Caco-2 (cell line): ENCODE results near the gene ZNF182. TPM values are rescaled to one million over a fixed set of nuclear protein-coding genes. Genes with fewer than 3 reads are reported as not detected.
"Not testable (repeated sequence)": the region's sequence is repeated elsewhere in the genome, so short reads cannot be mapped to it uniquely, and the experiment has no call there.

Source experiments
- BruUV-seq: library from RNA; stranded (reverse); fragments of 400-500 nt; replicated peaks from 2 replicates; lab custom pipeline; 2021; lab: Mats Ljungman, UMichigan
- CTCF ChIA-PET: fragments of 300-600 bp; sonication (Branson Sonifier 250); formaldehyde crosslinking; loops from one replicate; lab custom pipeline; 2022; ENCODE audit warnings: antibody characterized with exemption; lab: Charles Lee
- POLR2A ChIA-PET: fragments of 300-600 bp; sonication (Branson Sonifier 250); formaldehyde crosslinking; loops from one replicate; lab custom pipeline; 2022; ENCODE audit warnings: antibody characterized with exemption; lab: Charles Lee
- DNase-seq, 2 experiments: peaks; one replicate each; pipeline versions ENCODE4 v3.0.0 to v3.0.0-alpha.2; 2020 to 2022
- H3K27me3 ChIP-seq: replicated peaks from 2 replicates; pipeline ENCODE4 v1.6.0; 2011; ENCODE audit warnings: low read length; ENCODE audit not compliant: control insufficient read depth, insufficient read depth
- H3K36me3 ChIP-seq: 2 replicates; pipeline ENCODE4 v1.5.1; 2011; ENCODE audit warnings: low read length; ENCODE audit not compliant: control insufficient read depth, insufficient read depth
- H3K4me1 ChIP-seq: fragments of 250-450 bp; sonication (Bioruptor Pico); 2 replicates; pipeline ENCODE4 v1.5.1; 2020; ENCODE audit warnings: mild to moderate bottlenecking
- H3K4me3 ChIP-seq: 2 replicates; pipeline ENCODE4 v1.5.1; 2011; ENCODE audit warnings: low read depth, mild to moderate bottlenecking, control low read depth, low read length
- H3K9me3 ChIP-seq: fragments of 250-450 bp; sonication (Bioruptor Pico); 2 replicates; pipeline ENCODE4 v1.5.1; 2020; ENCODE audit warnings: mild to moderate bottlenecking, moderate library complexity
- H3K27ac Mint-ChIP-seq: one replicate; pipeline ENCODE4 v1.8.0; 2022; ENCODE audit warnings: mixed read lengths; ENCODE audit not compliant: unreplicated experiment
- H3K27me3 Mint-ChIP-seq: one replicate; pipeline ENCODE4 v1.8.0; 2022; ENCODE audit warnings: mixed read lengths; ENCODE audit not compliant: insufficient read depth, unreplicated experiment
- H3K36me3 Mint-ChIP-seq: one replicate; pipeline ENCODE4 v1.8.0; 2022; ENCODE audit warnings: mild to moderate bottlenecking, mixed read lengths; ENCODE audit not compliant: insufficient read depth, unreplicated experiment
- H3K4me1 Mint-ChIP-seq: one replicate; pipeline ENCODE4 v1.8.0; 2022; ENCODE audit warnings: low read depth, mixed read lengths; ENCODE audit not compliant: unreplicated experiment
- H3K4me3 Mint-ChIP-seq: one replicate; pipeline ENCODE4 v1.8.0; 2022; ENCODE audit warnings: mild to moderate bottlenecking, moderate library complexity, mixed read lengths; ENCODE audit not compliant: unreplicated experiment
- H3K9me3 Mint-ChIP-seq: one replicate; pipeline ENCODE4 v1.8.0; 2022; ENCODE audit warnings: mixed read lengths; ENCODE audit not compliant: unreplicated experiment
- CTCF ChIP-seq, 2 experiments: fragments of 200-600 bp in 1 of 2; IDR thresholded peaks; 1 replicate in 1 of 2; 2 replicates in 1 of 2; pipeline versions ENCODE4 v1.5.1 to v1.8.0; 2011 to 2022; ENCODE audit warnings: antibody characterized with exemption in 1 of 2, control low read depth in 1 of 2, inconsistent platforms in 1 of 2, low read depth in 1 of 2, low read length in 1 of 2, mild to moderate bottlenecking in 1 of 2, moderate library complexity in 1 of 2; ENCODE audit not compliant: insufficient read depth in 1 of 2, severe bottlenecking in 1 of 2, unreplicated experiment in 1 of 2
- intact Hi-C: fragments of 100-400 bp; cut with micrococcal nuclease; formaldehyde crosslinking; loops from one replicate; pipeline ENCODE4 v1.10.0; 2022; ENCODE audit not compliant: unreplicated experiment
- total RNA-seq: library from RNA; stranded (reverse); gene quantifications from 2 replicates; pipeline ENCODE4 v1.2.3, GENCODE V29; 2022

ZNF182 gene
- total RNA-seq, 1 experiment from 2014 or later, result 3.9 TPM

GRCh38 chrX:47936224-47936939 is 67.4 kb downstream of the ZNF182 start:
- no peaks in the 10 kb centered on the region for H3K9me3 ChIP-seq
- H3K4me1 ChIP-seq, result no peaks in the 10 kb centered on the region
- Mint-ChIP-seq H3K27me3 (no peaks in the 10 kb centered on the region), H3K9me3 (no peaks in the 10 kb centered on the region), H3K4me1 (no peaks in the 10 kb centered on the region), H3K36me3 (no peaks in the 10 kb centered on the region), H3K4me3 (no peak overlapping the region), H3K27ac (no peak overlapping the region)
- no peak overlapping the region for H3K4me3 ChIP-seq
- intact Hi-C loops, result no loop called here
- H3K36me3 ChIP-seq, result no peaks in the 10 kb centered on the region
- POLR2A ChIA-PET, result no interaction called here
- CTCF ChIA-PET, result no interaction called here
- BruUV-seq, result no TSS peak
- no peak for DNase-seq
- no peaks in the 10 kb centered on the region for H3K27me3 ChIP-seq
- TF ChIP-seq CTCF (IDR thresholded peaks at IDR 0.05; ENCODE audit: insufficient read depth in 1 of 2, low read depth in 1 of 2, low read length in 1 of 2, severe bottlenecking in 1 of 2, unreplicated experiment in 1 of 2), result no peak

GRCh38 chrX:47933946-47934345 is 69.8 kb downstream of the ZNF182 start:
- no peaks in the 10 kb centered on the region for H3K27me3 Mint-ChIP-seq
- H3K4me1 Mint-ChIP-seq, result no peaks in the 10 kb centered on the region
- Histone ChIP-seq H3K9me3 (no peaks in the 10 kb centered on the region), H3K27me3 (no peaks in the 10 kb centered on the region), H3K4me3 (no peak overlapping the region), H3K4me1 (no peaks in the 10 kb centered on the region), H3K36me3 (no peaks in the 10 kb centered on the region)
- DNase-seq, result no peak
- BruUV-seq, result no TSS peak
- H3K4me3 Mint-ChIP-seq, result no peak overlapping the region
- H3K9me3 Mint-ChIP-seq, result no peaks in the 10 kb centered on the region
- CTCF ChIA-PET, result no interaction called here
- TF ChIP-seq CTCF (IDR thresholded peaks at IDR 0.05; ENCODE audit: insufficient read depth in 1 of 2, low read depth in 1 of 2, low read length in 1 of 2, severe bottlenecking in 1 of 2, unreplicated experiment in 1 of 2), result no peak
- POLR2A ChIA-PET, result no interaction called here
- intact Hi-C loops, result no loop called here
- H3K36me3 Mint-ChIP-seq, result no peaks in the 10 kb centered on the region
- no peak overlapping the region for H3K27ac Mint-ChIP-seq

- H3K36me3 Mint-ChIP-seq, H3K4me3 Mint-ChIP-seq, intact Hi-C loops, H3K4me1 Mint-ChIP-seq, H3K4me1 ChIP-seq, H3K27me3 Mint-ChIP-seq, H3K4me3 ChIP-seq, H3K27ac Mint-ChIP-seq, DNase-seq, H3K27me3 ChIP-seq, H3K9me3 ChIP-seq, H3K9me3 Mint-ChIP-seq, CTCF ChIA-PET, H3K36me3 ChIP-seq, BruUV-seq, POLR2A ChIA-PET: not testable (repeated sequence)
These were observed 71.8 kb downstream of the ZNF182 start for GRCh38 chrX:47931970-47932369.
